KMS-11 (cell line): ENCODE results near the gene UBE2I.

Experiments
- H2AFZ ChIP-seq: fragments of 200-600 bp; sonication (generic); 2 replicates; pipeline ENCODE4 v1.6.1; 2016; ENCODE audit warnings: antibody characterized with exemption, mixed run types, low read depth
- H3K27ac ChIP-seq: fragments of 200-600 bp; sonication (generic); 2 replicates; pipeline ENCODE4 v1.6.1; 2016; ENCODE audit warnings: mild to moderate bottlenecking, mixed run types
- H3K27me3 ChIP-seq: fragments of 200-600 bp; sonication (generic); 2 replicates; pipeline ENCODE4 v1.6.1; 2017; ENCODE audit warnings: mild to moderate bottlenecking, low read depth, mixed run types, moderate library complexity; ENCODE audit not compliant: insufficient read depth
- H3K36me3 ChIP-seq: fragments of 200-600 bp; sonication (generic); 2 replicates; pipeline ENCODE4 v1.6.1; 2017; ENCODE audit warnings: mild to moderate bottlenecking, mixed run types; ENCODE audit not compliant: insufficient read depth
- H3K4me1 ChIP-seq: fragments of 200-600 bp; sonication (generic); 2 replicates; pipeline ENCODE4 v1.6.1; 2016; ENCODE audit warnings: mild to moderate bottlenecking, low read depth, mixed run types; ENCODE audit not compliant: poor library complexity, severe bottlenecking
- H3K4me2 ChIP-seq: fragments of 200-600 bp; sonication (generic); 2 replicates; pipeline ENCODE4 v1.7.0; 2016; ENCODE audit warnings: mild to moderate bottlenecking, mixed run types
- H3K4me3 ChIP-seq: fragments of 200-600 bp; sonication (generic); IDR thresholded peaks from 2 replicates; pipeline ENCODE4 v1.6.1; 2017; ENCODE audit warnings: low read depth, low read length, mixed read lengths; ENCODE audit not compliant: insufficient read depth
- H3K79me2 ChIP-seq: fragments of 200-600 bp; sonication (generic); 2 replicates; pipeline ENCODE4 v1.6.1; 2016; ENCODE audit warnings: low read depth, mixed run types; ENCODE audit not compliant: insufficient read depth
- H3K9ac ChIP-seq: fragments of 200-600 bp; sonication (generic); 2 replicates; pipeline ENCODE4 v1.6.1; 2016; ENCODE audit warnings: mild to moderate bottlenecking, mixed run types
- H4K20me1 ChIP-seq: fragments of 200-600 bp; sonication (generic); 2 replicates; pipeline ENCODE4 v1.6.1; 2016; ENCODE audit warnings: mild to moderate bottlenecking, mixed run types; ENCODE audit not compliant: insufficient read depth
- CTCF ChIP-seq: fragments of 200-600 bp; sonication (generic); conservative IDR thresholded peaks from 2 replicates; pipeline ENCODE4 v1.6.1; 2017; ENCODE audit warnings: low read depth, mild to moderate bottlenecking, antibody characterized with exemption, low read length, moderate library complexity, mixed read lengths

The UBE2I gene

GRCh38 chr16:1324286-1324826 is 14.9 kb downstream of the UBE2I start:
- H4K20me1 ChIP-seq = no peaks in the 10 kb centered on the region
- no peaks in the 10 kb centered on the region; the same call in 1 of the 2 replicates for H3K36me3 ChIP-seq
- no peak for TF ChIP-seq CTCF
- no peak overlapping the region for H3K27ac ChIP-seq
- no peaks in the 10 kb centered on the region for H3K79me2 ChIP-seq
- H3K27me3 ChIP-seq = no peaks in the 10 kb centered on the region
- no peak overlapping the region for H3K4me3 ChIP-seq
- no peak overlapping the region for H3K4me2 ChIP-seq
- H3K9ac ChIP-seq = no peak overlapping the region
- no peak overlapping the region for H2AFZ ChIP-seq
- no peaks in the 10 kb centered on the region for H3K4me1 ChIP-seq

DNA sequence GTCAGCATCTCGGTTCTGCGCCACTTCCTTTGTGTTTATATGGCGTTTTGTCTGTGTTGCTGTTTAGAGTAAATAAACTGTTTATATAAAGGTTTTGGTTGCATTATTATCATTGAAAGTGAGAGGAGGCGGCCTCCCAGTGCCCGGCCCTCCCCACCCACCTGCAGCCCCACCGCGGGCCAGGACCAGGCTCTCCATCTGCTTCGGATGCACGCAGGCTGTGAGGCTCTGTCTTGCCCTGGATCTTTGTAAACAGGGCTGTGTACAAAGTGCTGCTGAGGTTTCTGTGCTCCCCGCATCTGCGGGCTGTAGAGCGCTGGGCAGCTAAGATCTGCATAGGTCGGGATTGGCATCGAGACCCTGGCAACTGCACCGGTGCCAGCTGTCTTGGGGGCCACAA is 15.8 kb downstream of the UBE2I start:
- no peaks in the 10 kb centered on the region for H3K79me2 ChIP-seq
- H3K27me3 ChIP-seq = no peaks in the 10 kb centered on the region
- H3K4me3 ChIP-seq = no peak overlapping the region
- no peaks in the 10 kb centered on the region for H4K20me1 ChIP-seq
- no peaks in the 10 kb centered on the region for H3K4me1 ChIP-seq
- no peaks in the 10 kb centered on the region; the same call in 1 of the 2 replicates for H3K36me3 ChIP-seq
- H3K4me2 ChIP-seq = no peak overlapping the region
- no peak overlapping the region for H2AFZ ChIP-seq
- H3K27ac ChIP-seq = no peak overlapping the region
- no peak for TF ChIP-seq CTCF
- H3K9ac ChIP-seq = no peak overlapping the region

GRCh38 chr16:1325673-1326371 is 16.4 kb downstream of the UBE2I start:
- no peak overlapping the region for H3K9ac ChIP-seq
- no peak for TF ChIP-seq CTCF
- H3K36me3 ChIP-seq = no peaks in the 10 kb centered on the region; the same call in 1 of the 2 replicates
- no peak overlapping the region for H3K27ac ChIP-seq
- no peaks in the 10 kb centered on the region for H3K27me3 ChIP-seq
- H3K4me3 ChIP-seq = no peak overlapping the region
- H3K79me2 ChIP-seq = no peaks in the 10 kb centered on the region
- H2AFZ ChIP-seq = no peak overlapping the region
- H3K4me1 ChIP-seq = peaks cover under 1% of the 10 kb centered on the region
- no peaks in the 10 kb centered on the region for H4K20me1 ChIP-seq
- no peak overlapping the region for H3K4me2 ChIP-seq

DNA sequence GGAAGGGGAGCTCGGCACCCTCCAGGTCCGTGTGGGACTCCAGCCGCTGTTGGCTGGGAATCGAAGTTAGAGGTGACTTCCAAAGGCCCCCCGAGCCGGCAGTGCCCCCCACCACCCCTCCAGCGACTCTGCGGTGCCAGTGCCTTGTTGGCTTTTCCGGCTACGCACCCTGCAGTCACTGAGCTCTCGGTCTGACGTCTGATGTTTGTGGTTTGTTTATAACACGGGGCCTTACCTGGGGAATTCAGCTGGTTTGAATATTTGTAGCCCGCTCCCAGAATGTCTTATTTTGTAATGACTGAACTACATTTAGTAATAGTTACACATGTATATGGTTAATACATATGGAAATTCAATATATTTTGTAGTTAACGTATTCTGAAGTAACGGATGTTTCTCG is 17.0 kb downstream of the UBE2I start:
- Histone ChIP-seq H3K4me1 (peaks cover 6% of the 10 kb centered on the region), H3K9ac (no peak overlapping the region), H3K27ac (no peak overlapping the region), H3K27me3 (no peaks in the 10 kb centered on the region), H3K4me2 (no peak overlapping the region), H3K36me3 (no peaks in the 10 kb centered on the region; the same call in 1 of the 2 replicates), H3K79me2 (no peaks in the 10 kb centered on the region), H3K4me3 (no peak overlapping the region), H4K20me1 (no peaks in the 10 kb centered on the region), H2AFZ (no peak overlapping the region)
- TF ChIP-seq CTCF = no peak
